Left forelimb (tissue), 1 donor: ENCODE data around the gene ITGB3BP.

Experiments
- DNase-seq: peaks from one replicate; pipeline ENCODE4 v3.0.0-alpha.2; 2018; ENCODE audit warnings: low spot score

The ITGB3BP gene

DNA sequence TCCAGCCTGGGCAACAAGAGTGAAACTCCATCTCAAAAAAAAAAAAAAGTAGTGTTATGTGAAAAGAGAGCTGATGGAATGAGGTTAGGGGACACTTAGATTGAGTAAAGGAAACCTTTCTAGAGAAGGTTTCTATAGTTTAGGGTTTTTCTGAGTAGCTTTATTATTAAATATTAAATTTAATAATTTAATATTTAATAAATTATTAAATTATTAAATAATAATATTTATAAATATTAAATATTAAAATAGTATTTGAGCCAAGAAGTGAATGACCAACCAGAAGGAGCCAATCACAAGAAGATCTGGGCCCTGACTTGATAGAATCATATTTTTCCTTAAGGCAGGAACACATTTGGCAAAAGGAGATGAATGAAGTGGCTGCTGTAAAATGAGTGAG is 104.9 kb downstream of the ITGB3BP start:
- DNase-seq, result no peak

- DNase-seq, result no peak
Observed at GRCh38 chr1:63414691-63415365, 108.2 kb downstream of the ITGB3BP start.

GRCh38 chr1:63413394-63413793 is 109.6 kb downstream of the ITGB3BP start:
- no peak for DNase-seq

DNA sequence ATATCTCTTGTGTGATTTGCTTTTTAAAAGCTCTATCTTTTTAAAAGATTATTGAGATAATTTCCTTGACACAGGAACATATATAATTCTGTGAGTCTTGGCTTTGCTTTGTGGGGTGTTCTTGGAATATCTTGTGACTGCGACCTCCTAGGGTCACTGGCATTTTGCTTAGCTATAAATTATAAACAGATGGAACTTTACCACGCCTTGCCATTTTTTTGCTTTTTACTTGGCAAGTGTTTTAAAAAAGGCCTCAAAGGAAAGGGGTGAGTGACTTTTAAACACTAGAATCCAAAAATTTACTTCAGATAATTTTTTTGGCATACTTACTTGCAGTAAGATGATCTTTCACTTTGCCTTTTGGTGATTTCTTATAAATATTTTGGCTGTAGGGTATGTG is 112.0 kb downstream of the ITGB3BP start:
- DNase-seq, result no peak

DNA sequence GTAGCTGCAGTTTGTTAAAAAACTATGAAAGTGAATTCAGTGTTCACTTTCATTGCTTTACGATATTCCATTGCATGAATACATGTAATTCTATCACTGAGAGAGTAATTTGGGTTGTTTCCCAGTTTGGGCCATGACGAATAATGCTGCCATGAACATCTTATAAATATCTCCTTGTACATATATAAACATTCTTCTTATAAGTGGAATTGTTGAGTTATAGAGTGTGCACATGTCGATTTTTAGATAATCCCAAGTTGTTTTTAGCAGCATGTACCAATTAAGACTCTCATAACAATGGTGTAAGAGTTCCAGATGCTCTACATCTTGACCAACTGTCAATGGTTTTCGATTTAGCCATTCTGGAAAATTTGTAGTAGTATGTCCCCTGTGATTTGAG is 114.7 kb downstream of the ITGB3BP start:
- DNase-seq, result no peak

- DNase-seq, result no peak
Observed at GRCh38 chr1:63407002-63407401, 116.0 kb downstream of the ITGB3BP start.

DNA sequence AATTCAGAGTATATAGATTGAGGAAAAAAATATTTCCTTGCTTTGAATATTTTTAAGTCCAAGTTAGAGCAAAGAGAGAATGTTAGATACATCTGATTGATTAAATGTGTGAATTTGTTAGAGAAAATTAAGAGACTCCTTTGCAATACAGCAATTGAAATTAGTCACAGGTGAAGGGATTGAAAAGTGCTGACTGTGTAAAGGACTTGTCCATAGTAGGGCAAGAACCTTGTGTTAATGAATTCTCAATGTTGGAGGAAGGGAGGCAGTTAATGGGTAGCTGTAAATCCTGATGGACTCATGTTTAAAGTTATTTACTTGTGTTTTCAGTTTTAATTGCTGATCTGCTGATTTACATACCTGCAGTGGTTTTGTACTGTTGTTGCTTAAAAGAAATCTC is 117.0 kb downstream of the ITGB3BP start:
- no peak for DNase-seq

- DNase-seq, result no peak
Observed at GRCh38 chr1:63405021-63405420, 118.0 kb downstream of the ITGB3BP start.

DNA sequence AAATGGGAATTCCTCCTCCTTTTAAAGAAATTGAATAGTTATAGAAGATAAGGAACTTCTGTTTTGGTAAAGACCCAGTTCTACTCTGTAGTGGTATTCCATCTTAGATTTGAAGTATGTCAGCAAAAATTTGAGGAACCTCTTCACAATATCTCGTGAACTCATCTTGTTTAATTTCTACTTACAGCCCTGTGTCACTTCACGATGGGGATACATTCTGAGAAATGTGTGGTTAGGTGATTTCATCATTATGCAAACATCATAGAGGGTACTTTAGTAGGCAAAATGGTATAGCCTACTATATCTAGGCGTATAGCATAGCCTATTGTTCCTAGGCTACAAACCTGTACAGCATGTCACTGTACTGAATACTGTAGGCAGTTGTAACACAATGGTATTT is 119.6 kb downstream of the ITGB3BP start:
- DNase-seq, result no peak

DNA sequence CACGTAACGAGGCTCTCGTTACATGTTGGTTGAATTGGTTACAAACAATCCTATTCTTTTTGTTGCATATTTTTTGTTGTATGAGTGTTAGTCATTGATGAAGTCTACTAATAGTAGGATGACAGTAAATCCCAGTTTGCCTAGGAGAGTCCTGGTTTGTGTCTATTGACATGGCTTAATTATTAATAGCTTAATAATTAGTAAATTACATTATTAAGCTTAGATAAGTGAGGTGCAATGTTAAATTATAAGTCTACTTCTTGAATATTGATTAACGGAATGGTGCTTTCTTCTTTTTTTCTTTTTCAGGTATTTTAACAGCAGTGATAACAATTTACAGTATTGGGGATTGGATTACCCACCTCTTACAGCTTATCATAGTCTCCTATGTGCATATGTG is 121.1 kb downstream of the ITGB3BP start:
- DNase-seq, result no peak
